Measurements from ENCODE around the gene CST7. TPM values are rescaled to one million over a fixed set of nuclear protein-coding genes. Genes with fewer than 3 reads are reported as not detected.

The CST7 gene
- total RNA-seq, 4 donors from 2014 or later, result 4.2 to 4.7 (median 4.4) TPM; not detected in 1

- H3K36me3 ChIP-seq, result peaks cover 0 to 59% (median 0%) of the 10 kb centered on the region in 3 donors
- DNase-seq, result no peak
- no peak overlapping the region for H3K27ac ChIP-seq
- no peak overlapping the region for H3K4me3 ChIP-seq
- H3K27me3 ChIP-seq, result no peaks in the 10 kb centered on the region
- no peaks in the 10 kb centered on the region for H3K4me1 ChIP-seq
- H3K9me3 ChIP-seq, result no peaks in the 10 kb centered on the region
- TF ChIP-seq POLR2A (IDR thresholded peaks at IDR 0.05), result no peak
- TF ChIP-seq CTCF (IDR thresholded peaks at IDR 0.05), result no peak
Measured at GRCh38 chr20:24972341-24972740, 23.3 kb downstream of the CST7 start.

- no peak overlapping the region for H3K4me3 ChIP-seq
- H3K27ac ChIP-seq, result no peak overlapping the region
- H3K27me3 ChIP-seq, result no peaks in the 10 kb centered on the region
- no peak for DNase-seq
- no peaks in the 10 kb centered on the region for H3K4me1 ChIP-seq
- H3K36me3 ChIP-seq, result peaks cover 0 to 50% (median 0%) of the 10 kb centered on the region in 3 donors
- TF ChIP-seq POLR2A (IDR thresholded peaks at IDR 0.05) (no peak), CTCF (IDR thresholded peaks at IDR 0.05) (no peak)
- peaks cover 0 to 5% (median 0%) of the 10 kb centered on the region in 4 donors for H3K9me3 ChIP-seq
Measured at GRCh38 chr20:24977336-24977735, 28.3 kb downstream of the CST7 start.

GRCh38 chr20:24977797-24978196 is 28.7 kb downstream of the CST7 start:
- Histone ChIP-seq H3K4me3 (no peak overlapping the region), H3K36me3 (peaks cover 0 to 50% (median 0%) of the 10 kb centered on the region in 3 donors), H3K9me3 (peaks cover 0 to 5% (median 0%) of the 10 kb centered on the region in 4 donors), H3K27ac (no peak overlapping the region), H3K27me3 (no peaks in the 10 kb centered on the region), H3K4me1 (no peaks in the 10 kb centered on the region)
- TF ChIP-seq POLR2A (IDR thresholded peaks at IDR 0.05) (no peak), CTCF (IDR thresholded peaks at IDR 0.05) (no peak)
- DNase-seq, result no peak

- H3K27ac ChIP-seq, result no peak overlapping the region
- no peak for DNase-seq
- H3K4me1 ChIP-seq, result no peaks in the 10 kb centered on the region
- no peak overlapping the region for H3K4me3 ChIP-seq
- no peak for TF ChIP-seq CTCF (IDR thresholded peaks at IDR 0.05)
- TF ChIP-seq POLR2A (IDR thresholded peaks at IDR 0.05), result no peak
- no peaks in the 10 kb centered on the region for H3K27me3 ChIP-seq
- peaks cover 0 to 5% (median 0%) of the 10 kb centered on the region in 4 donors for H3K9me3 ChIP-seq
- peaks cover 0 to 51% (median 0%) of the 10 kb centered on the region in 3 donors for H3K36me3 ChIP-seq
Measured at GRCh38 chr20:24978513-24978912, 29.4 kb downstream of the CST7 start.

- H3K9me3 ChIP-seq, result peaks cover 0 to 5% (median 0%) of the 10 kb centered on the region in 4 donors
- no peak overlapping the region for H3K4me3 ChIP-seq
- no peaks in the 10 kb centered on the region for H3K27me3 ChIP-seq
- H3K27ac ChIP-seq, result no peak overlapping the region
- no peaks in the 10 kb centered on the region for H3K4me1 ChIP-seq
- TF ChIP-seq POLR2A (IDR thresholded peaks at IDR 0.05), result no peak
- TF ChIP-seq CTCF (IDR thresholded peaks at IDR 0.05), result no peak
- peaks cover 0 to 51% (median 0%) of the 10 kb centered on the region in 3 donors for H3K36me3 ChIP-seq
- no peak for DNase-seq
Measured at GRCh38 chr20:24979036-24979960, 30.2 kb downstream of the CST7 start.
